GM19099 (cell line): ENCODE measurements around the gene ZNF79.

ENCODE experiments used
- POLR2A ChIP-seq: IDR thresholded peaks from 3 replicates; pipeline ENCODE4 v1.6.1; 2011; ENCODE audit warnings: low read depth; ENCODE audit not compliant: insufficient read length; ENCODE audit errors: extremely low read depth

ZNF79 gene

DNA sequence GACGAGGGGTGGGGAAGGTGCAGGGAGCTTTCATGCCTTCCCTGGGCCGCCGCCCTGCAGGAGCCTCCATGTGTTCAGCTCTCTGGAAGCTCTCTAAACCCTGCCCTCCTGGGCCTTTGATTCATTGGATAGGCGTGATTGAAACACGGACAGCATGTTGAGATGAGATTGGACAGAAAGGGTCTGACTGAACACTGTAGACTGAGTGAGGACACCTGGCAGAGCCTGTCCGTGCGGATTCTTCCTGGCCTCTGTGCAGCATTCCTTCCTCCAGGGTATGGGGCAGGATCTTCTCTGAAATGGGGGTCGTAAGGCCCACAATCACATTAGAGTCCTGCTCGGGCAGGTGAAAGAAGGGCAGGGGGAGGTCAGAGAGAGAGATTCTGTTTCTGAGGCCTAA is 14.2 kb downstream of the ZNF79 start:
- TF ChIP-seq POLR2A = no peak

DNA sequence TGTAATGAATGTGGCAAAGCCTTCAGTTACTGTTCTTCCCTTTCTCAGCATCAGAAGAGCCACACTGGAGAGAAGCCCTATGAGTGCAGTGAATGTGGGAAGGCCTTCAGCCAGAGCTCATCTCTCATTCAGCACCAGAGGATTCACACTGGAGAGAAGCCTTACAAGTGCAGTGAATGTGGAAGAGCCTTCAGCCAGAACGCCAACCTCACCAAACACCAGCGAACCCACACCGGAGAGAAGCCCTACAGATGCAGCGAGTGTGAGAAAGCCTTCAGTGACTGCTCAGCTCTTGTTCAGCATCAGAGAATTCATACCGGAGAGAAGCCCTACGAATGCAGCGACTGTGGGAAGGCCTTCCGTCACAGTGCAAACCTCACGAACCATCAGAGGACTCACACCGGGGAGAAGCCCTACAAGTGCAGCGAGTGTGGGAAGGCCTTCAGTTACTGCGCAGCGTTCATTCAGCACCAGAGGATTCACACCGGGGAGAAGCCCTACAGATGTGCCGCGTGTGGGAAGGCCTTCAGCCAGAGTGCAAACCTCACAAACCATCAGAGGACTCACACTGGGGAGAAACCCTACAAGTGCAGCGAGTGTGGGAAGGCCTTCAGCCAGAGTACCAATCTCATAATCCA is 20.2 kb downstream of the ZNF79 start:
- no peak for TF ChIP-seq POLR2A

DNA sequence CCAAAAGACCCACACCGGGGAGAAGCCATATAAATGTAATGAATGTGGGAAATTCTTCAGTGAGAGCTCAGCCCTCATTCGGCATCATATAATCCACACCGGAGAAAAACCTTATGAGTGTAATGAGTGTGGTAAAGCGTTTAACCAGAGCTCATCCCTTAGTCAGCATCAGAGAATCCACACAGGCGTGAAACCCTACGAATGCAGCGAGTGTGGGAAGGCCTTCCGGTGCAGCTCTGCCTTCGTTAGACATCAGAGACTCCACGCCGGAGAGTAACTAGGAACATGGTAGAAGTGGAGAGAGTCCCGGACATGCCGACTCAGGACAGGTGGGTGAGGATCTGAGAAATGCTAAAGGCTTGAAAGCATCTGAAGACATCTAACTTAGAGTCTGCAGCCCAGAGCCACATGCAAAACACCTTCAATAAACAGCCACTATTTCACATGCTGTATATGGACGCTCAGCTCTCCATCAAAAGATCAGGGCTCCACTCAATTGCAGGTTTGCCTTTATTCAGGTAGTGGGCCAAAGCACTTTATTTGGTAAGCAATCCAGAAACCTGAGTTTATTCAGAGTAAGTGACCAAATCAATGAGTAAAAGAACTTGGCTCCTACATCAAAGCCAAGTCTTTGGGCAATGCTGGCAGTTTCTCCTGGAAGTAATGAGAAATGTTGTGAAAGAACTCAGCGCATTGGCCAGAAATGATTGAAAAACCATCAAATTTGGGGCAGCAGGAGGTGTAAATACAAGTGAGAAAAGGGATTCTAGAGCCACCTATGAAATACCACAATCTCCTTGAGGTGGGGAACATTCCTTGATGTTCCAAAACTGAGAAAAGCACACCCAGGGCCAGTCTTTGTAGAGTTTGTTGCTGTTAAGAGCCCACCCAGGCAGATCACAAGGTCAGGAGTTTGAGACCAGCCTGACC is 21.0 kb downstream of the ZNF79 start:
- TF ChIP-seq POLR2A = peak; percentile 53

DNA sequence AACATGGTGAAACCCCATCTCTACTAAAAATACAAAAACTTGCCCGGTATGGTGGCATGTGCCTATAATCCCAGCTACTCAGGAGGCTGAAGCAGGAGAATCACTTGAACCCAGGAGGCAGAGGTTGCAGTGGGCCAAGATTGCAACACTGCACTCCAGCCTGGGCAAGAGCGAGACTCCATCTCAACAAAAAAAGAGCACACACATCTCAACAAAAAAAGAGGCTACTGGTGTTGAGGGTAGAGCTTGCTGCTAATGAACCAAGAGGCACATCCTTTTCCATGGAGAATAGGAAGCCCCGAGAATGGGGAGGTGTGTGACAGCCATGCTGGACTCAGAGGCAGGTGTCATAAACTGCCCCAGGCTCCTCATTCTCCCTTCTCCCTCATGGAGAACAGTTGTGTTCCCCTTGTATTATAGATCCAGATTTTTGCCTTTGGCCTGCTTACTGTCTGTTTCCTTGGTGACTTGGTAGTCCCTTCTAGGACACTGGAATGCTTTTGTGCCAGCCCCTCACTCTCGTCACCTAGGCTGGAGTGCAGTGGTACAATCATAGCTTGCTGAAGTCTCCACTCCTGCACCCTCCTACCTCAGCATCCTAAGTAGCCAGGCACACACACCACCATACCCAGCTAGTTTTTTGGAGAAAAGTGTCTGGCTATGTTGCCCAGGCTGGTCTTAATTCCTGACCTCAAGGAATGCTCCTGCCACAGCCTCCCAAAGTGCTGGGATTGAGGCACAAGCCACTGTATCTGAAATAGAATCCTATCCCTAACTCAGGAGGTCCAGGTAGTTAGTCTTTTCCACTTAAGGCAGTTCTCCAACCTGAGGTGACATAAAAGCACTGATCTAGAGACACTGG is 21.9 kb downstream of the ZNF79 start:
- TF ChIP-seq POLR2A = peak; percentile 48

DNA sequence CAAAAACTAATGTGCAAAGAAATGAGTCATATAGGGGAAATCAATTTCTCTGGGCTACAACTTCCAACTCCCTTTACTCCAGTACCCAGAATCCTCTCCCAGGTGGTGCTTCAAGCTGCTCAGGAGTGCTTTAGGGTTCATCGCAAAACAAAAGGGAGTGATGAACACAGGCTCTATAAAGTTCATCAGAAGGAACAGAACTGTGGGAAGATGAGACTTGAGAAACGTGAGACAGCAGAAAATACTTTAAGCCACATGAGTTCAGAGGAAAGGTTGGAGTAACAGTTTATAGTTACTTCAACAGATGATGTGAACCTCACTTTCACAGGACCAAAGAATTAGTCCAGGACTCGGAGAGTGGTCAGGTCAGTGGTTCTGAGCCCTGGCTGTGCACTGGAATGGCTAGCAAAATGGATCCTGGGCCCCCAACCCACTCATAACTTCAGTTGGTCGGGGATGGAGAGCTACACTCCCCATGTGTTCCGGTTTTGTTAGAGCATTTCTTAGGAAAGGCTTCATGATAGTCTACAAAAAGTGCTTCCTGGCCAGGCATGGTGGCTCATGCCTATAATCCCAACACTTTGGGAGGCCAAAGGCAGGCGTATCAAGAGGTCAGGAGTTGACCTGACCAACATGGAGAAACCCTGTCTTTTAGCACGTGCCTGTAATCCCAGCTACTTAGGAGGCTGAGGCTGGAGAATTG is 22.7 kb downstream of the ZNF79 start:
- peak; percentile 2 for TF ChIP-seq POLR2A

DNA sequence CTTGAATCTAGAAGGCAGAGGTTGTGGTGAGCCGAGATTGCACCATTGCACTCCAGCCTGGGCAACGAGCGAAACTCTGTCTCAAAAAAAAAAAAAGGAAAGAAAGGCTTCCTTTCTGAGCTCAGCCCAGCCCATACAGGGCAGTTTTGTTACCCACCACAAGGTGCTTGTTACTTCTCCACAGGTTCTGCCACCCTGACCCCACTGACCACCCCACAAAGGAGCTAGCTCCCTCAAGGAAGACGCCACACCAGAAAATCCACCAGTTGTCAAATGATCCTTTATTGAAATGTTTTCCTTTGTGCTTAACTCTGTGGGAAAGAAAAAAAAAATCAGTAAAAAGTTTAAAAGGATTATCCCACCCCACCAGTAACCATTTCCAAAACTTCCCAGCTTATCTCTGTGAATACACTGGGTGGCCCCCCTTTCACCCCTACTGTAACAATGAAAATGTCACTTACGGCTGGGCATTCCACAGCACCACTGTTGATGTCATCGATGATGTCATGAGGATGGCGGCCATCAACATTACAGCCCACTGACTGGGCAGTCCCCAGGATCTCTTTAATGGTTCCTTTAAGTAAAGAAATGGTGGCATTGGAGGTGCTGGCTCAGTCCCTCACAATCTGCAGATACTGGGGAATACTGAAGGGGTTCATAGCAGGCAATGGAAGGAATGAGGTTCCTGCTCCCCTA is 23.4 kb downstream of the ZNF79 start:
- TF ChIP-seq POLR2A = no peak

DNA sequence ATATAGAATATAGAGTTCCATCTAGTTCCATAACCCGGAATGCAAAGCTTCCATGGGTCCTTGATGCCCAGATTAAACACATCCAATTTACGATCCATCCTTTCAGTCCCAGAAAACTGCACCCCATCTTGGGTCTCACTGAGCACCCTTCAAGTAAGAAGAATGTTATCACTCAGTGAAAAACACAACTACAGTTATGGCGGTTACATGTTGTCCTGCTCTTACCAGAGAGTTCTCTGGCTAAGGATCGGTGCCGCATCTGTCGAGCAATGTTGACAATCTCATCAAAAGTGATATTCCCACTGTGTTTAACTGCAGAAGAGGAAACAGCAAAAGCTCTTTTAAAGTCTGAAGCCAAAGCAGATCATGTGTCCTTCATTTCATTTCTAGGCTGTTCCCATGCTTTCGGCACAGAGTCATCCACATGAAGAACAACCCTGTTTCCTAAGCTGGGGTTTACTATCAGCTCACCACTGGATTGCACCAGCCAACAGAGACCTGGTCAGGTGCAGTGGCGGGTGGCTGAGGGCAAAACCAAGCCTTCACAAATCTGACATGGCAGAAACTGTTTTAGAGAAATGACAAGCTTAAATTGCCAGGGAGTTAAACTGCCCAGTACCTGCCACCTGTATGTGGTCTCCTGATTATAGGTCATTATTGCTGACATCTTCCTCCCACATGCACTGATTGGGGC is 24.1 kb downstream of the ZNF79 start:
- peak; percentile 8 for TF ChIP-seq POLR2A

DNA sequence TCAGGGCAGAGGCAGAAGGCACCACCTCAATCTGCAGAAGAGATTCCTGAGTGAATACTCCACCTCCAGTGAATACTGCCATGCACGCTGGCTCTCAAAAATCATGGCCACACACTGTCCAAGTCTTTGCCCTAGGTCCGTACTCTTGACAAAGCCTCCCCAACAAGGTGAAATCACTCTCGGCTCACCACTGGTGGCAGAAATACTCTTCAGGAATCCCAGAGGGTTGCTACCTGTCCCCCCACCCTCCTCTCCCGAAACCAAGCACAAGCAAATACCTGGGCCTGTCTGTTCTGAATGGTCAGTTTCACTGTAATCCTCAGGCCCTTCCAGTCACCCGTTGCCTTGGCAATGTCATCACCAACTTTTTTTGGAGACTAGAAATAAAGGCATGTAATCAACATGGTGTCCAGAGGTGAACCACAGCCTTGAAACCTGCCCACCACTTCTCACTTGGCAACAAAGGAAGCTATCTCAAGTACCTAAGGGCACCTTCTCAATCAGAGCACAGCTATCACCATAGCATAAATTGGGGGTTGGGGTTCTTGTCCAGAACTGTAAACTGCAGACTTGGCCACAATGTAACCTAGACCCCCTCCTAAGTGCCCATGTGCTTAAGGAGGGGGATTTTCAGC is 25.3 kb downstream of the ZNF79 start:
- TF ChIP-seq POLR2A = no peak

DNA sequence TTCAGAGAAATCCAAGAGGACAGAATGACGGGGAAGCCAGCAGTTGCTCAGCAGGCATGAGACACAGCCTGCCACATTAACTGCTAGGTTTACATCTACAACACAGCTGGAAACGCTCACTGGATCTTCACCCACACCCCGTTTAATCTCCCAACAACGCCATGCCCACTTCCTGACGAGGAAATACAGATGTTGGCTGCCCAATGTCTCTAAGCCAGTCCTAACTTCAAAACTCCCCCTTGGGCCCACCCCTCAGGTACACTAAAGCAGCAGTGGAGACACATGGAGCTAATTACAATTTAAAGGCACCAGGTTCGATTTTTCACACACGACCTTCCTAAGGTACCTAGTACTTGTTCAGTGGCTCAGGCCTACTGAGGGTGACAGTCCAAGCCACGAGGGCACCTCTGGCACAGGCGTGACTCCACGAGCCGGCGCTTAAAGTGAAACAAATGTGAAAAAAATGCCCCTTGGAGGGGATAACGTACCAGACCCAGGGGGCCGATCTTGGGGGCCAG is 26.1 kb downstream of the ZNF79 start:
- TF ChIP-seq POLR2A = no peak

DNA sequence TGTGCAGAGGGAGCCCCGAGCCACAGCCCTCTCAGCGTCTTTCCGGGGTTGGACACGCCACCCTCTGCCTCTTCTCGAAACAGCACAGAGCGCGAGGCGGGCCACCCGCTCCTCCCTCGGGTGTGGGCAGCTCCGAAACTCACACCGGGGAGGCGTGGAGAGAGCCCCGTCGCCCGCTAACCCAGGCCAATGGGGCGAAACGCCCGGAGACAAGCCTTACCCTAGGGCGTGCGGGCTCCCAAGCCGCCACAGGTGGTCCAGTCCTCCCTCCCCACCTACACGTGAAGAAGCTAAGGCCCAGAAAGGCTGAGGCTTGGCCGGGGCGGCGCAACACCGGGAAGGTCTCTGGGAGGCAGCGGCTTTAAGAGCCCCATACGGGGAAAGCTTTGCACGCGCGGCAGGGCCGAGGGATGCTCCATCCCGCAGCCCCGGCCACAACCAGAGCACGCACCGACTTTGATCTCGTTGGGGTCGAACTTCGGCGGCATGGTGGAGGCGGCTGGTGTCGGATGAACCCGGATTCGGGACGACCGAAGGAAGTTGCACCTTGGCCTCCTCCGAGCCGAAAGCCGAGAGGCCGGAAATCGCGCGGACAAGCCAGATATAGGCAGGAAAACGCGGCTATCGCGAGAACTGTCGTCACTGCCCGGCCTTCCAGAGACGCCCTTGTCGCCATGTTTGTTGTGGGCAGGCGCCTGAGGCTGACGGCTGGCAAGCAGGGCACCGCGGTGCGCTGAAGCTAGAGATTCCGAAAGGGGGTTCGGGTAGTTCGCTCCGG is 26.8 kb downstream of the ZNF79 start, which contains the start of the genes LRSAM1 and RPL12:
Gene LRSAM1 (plus strand): TSS at position 681 of the 778 bp plus-strand sequence. CDS start 3,018 bp downstream, outside the sequence.
Gene RPL12 (minus strand): TSS at position 577 of the 778 bp plus-strand sequence. CDS start 89 bp downstream, at position 488.
- peak; percentile 100 for TF ChIP-seq POLR2A

DNA sequence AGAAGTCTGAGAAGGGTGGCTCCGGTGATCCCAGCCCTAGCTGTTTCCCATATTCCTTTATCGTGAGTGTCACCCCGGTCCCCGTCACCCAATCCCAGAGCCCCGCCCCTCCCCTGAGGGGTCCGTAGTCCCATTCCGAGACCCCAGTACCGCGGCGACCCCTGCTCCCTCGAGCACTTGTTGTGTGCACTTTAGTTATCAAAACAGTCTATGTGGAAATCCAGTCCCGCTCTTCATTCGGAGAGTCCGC is 27.4 kb downstream of the ZNF79 start:
- no peak for TF ChIP-seq POLR2A
